Measurements from ENCODE around the gene ABHD2.

ABHD2 gene

GRCh38 chr15:89184886-89185526, 96.8 kb downstream of the ABHD2 start:
- DNase-seq (ENCODE audit: low spot score) = no peak
- TF ChIP-seq CTCF (IDR thresholded peaks at IDR 0.05; ENCODE audit: extremely low read depth, insufficient read depth, missing control alignments) = no peak
- in situ Hi-C loops (cut with MboI; ENCODE audit: low pct_unique_long_range_greater_than_20kb, low sequenced_read_pairs, unreplicated experiment) = loop anchor here (25.0 kb wide), 1 partner anchor 273 kb away; the partner anchor contains the start of gene MFGE8

- in situ Hi-C loops (cut with MboI; ENCODE audit: low pct_unique_long_range_greater_than_20kb, low sequenced_read_pairs, unreplicated experiment) = loop anchor here (25.0 kb wide), 1 partner anchor 275 kb away; the partner anchor contains the start of gene MFGE8
- DNase-seq (ENCODE audit: low spot score) = no peak
- no peak for TF ChIP-seq CTCF (IDR thresholded peaks at IDR 0.05; ENCODE audit: extremely low read depth, insufficient read depth, missing control alignments)
These were observed 98.5 kb downstream of the ABHD2 start for GRCh38 chr15:89186803-89187202.

- in situ Hi-C loops (cut with MboI; ENCODE audit: low pct_unique_long_range_greater_than_20kb, low sequenced_read_pairs, unreplicated experiment) = loop anchor here (25.0 kb wide), 1 partner anchor 275 kb away; the partner anchor contains the start of gene MFGE8
- TF ChIP-seq CTCF (IDR thresholded peaks at IDR 0.05; ENCODE audit: extremely low read depth, insufficient read depth, missing control alignments) = no peak
- no peak for DNase-seq (ENCODE audit: low spot score)
These were observed 99.2 kb downstream of the ABHD2 start for GRCh38 chr15:89187301-89187985.

- DNase-seq (ENCODE audit: low spot score) = no peak
- TF ChIP-seq CTCF (IDR thresholded peaks at IDR 0.05; ENCODE audit: extremely low read depth, insufficient read depth, missing control alignments) = no peak
- in situ Hi-C loops (cut with MboI; ENCODE audit: low pct_unique_long_range_greater_than_20kb, low sequenced_read_pairs, unreplicated experiment) = loop anchor here (25.0 kb wide), 1 partner anchor 276 kb away; the partner anchor contains the start of gene MFGE8
These were observed 99.8 kb downstream of the ABHD2 start for GRCh38 chr15:89187986-89188514.

- no peak for DNase-seq (ENCODE audit: low spot score)
- no peak for TF ChIP-seq CTCF (IDR thresholded peaks at IDR 0.05; ENCODE audit: extremely low read depth, insufficient read depth, missing control alignments)
- in situ Hi-C loops (cut with MboI; ENCODE audit: low pct_unique_long_range_greater_than_20kb, low sequenced_read_pairs, unreplicated experiment) = loop anchor here (25.0 kb wide), 1 partner anchor 280 kb away; the partner anchor contains the start of gene MFGE8
These were observed 103.9 kb downstream of the ABHD2 start for GRCh38 chr15:89192136-89192535.

- in situ Hi-C loops (cut with MboI; ENCODE audit: low pct_unique_long_range_greater_than_20kb, low sequenced_read_pairs, unreplicated experiment) = loop anchor here (25.0 kb wide), 1 partner anchor 280 kb away; the partner anchor contains the start of gene MFGE8
- DNase-seq (ENCODE audit: low spot score) = no peak
- no peak for TF ChIP-seq CTCF (IDR thresholded peaks at IDR 0.05; ENCODE audit: extremely low read depth, insufficient read depth, missing control alignments)
These were observed 104.5 kb downstream of the ABHD2 start for GRCh38 chr15:89192766-89193165.

All from GM13977 (cell line).